ENCODE data around the gene TEP1.

TEP1 gene

DNA sequence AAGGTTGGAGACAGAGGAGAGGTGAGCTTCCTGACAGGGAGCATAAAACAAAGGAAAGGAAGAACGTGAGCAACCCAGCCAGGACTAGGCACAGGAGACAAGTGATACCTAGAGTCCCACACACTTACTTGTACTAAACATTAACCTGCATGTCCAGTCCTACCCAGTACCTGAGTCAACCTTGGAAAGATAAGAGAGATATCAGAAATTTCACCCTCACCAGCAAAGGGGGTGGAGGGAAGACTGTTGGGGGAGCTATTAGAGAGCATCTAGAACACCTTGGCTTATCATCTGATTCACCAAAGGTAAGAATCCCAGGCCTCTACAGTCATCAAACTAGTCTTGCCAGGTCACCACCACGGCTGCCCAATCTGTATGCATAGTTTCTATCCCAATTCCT lies 11.6 kb upstream of the TEP1 start:
- in situ Hi-C loops (cut with HindIII; ENCODE audit: low pct_ligation_motif_present, low sequenced_read_pairs) = no loop called here
- no peak for DNase-seq
- TF ChIP-seq, protein P1, sequence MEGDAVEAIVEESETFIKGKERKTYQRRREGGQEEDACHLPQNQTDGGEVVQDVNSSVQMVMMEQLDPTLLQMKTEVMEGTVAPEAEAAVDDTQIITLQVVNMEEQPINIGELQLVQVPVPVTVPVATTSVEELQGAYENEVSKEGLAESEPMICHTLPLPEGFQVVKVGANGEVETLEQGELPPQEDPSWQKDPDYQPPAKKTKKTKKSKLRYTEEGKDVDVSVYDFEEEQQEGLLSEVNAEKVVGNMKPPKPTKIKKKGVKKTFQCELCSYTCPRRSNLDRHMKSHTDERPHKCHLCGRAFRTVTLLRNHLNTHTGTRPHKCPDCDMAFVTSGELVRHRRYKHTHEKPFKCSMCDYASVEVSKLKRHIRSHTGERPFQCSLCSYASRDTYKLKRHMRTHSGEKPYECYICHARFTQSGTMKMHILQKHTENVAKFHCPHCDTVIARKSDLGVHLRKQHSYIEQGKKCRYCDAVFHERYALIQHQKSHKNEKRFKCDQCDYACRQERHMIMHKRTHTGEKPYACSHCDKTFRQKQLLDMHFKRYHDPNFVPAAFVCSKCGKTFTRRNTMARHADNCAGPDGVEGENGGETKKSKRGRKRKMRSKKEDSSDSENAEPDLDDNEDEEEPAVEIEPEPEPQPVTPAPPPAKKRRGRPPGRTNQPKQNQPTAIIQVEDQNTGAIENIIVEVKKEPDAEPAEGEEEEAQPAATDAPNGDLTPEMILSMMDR (IDR thresholded peaks at IDR 0.05; ENCODE audit: low read depth, low read length, missing control alignments) = no peak

GRCh38 chr14:20422886-20423285 lies 9.6 kb upstream of the TEP1 start:
- Histone ChIP-seq H3K36me3 (replicated peaks) (no peaks in the 10 kb centered on the region), H3K27ac (no peak overlapping the region), H3K4me3 (ENCODE audit: low read depth, low read length) (no peak overlapping the region), H3K27me3 (replicated peaks) (no peaks in the 10 kb centered on the region)
- in situ Hi-C loops (cut with HindIII; ENCODE audit: low pct_ligation_motif_present, low sequenced_read_pairs) = no loop called here
- no peak for DNase-seq
- TF ChIP-seq, protein P1 (IDR thresholded peaks at IDR 0.05; ENCODE audit: low read depth, low read length, missing control alignments) = no peak

More for the DNA sequence above, 11.6 kb upstream of the TEP1 start:
- Histone ChIP-seq H3K27ac (no peak overlapping the region), H3K27me3 (replicated peaks) (no peaks in the 10 kb centered on the region), H3K36me3 (replicated peaks) (no peaks in the 10 kb centered on the region), H3K4me3 (ENCODE audit: low read depth, low read length) (no peak overlapping the region)

- DNase-seq = no peak
- Histone ChIP-seq H3K4me3 (ENCODE audit: low read depth, low read length) (no peak overlapping the region), H3K36me3 (replicated peaks) (no peaks in the 10 kb centered on the region), H3K27me3 (replicated peaks) (no peaks in the 10 kb centered on the region), H3K27ac (no peak overlapping the region)
- in situ Hi-C loops (cut with HindIII; ENCODE audit: low pct_ligation_motif_present, low sequenced_read_pairs) = no loop called here
- TF ChIP-seq, protein P1 (IDR thresholded peaks at IDR 0.05; ENCODE audit: low read depth, low read length, missing control alignments) = no peak
Observed at GRCh38 chr14:20421267-20421666, 8.0 kb upstream of the TEP1 start.

DNA sequence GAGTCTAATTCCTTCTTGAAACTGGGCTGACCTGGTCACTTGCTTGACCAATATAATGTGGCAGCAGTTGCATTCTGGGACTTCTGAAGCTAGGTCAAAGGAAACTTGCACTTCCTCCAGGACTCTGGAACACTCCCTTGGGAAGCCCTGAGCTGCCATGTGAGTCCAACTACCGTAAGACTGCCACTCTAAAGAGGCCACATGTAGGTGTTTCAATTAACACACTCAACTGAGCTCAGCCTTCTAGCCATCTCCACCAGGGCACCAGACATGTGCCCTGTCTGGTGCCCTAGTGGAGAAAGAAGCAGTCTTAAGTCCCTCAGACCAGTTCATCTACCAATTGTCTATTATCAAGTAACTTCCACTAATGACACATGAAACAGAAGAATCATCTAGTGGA lies 6.1 kb upstream of the TEP1 start:
- H3K27me3 ChIP-seq (replicated peaks) = no peaks in the 10 kb centered on the region
- TF ChIP-seq, protein P1 (IDR thresholded peaks at IDR 0.05; ENCODE audit: low read depth, low read length, missing control alignments) = no peak
- no peak for DNase-seq
- H3K4me3 ChIP-seq (ENCODE audit: low read depth, low read length) = no peak overlapping the region
- H3K36me3 ChIP-seq (replicated peaks) = no peaks in the 10 kb centered on the region
- no peak overlapping the region for H3K27ac ChIP-seq
- in situ Hi-C loops (cut with HindIII; ENCODE audit: low pct_ligation_motif_present, low sequenced_read_pairs) = no loop called here

DNA sequence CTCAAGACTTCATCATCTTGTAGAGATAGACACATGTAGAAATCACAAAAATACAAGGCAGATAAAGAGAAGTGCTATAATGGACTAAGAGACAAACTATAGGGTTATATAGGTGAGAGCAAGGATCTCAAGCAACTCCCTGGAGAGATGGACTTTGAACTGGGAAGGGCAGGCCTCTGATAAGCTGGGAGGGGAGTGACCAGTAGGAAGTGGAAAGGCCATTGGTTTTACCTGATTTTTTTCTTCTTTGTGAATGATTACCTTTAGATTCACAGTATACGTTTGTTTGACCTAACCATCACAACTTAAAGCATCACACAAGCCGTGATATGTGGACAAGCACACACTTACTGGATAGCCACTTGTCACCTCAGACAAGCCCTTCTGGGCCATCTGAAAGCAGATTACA lies 5.2 kb upstream of the TEP1 start:
- DNase-seq = no peak
- in situ Hi-C loops (cut with HindIII; ENCODE audit: low pct_ligation_motif_present, low sequenced_read_pairs) = no loop called here
- H3K4me3 ChIP-seq (ENCODE audit: low read depth, low read length) = no peak overlapping the region
- TF ChIP-seq, protein P1 (IDR thresholded peaks at IDR 0.05; ENCODE audit: low read depth, low read length, missing control alignments) = no peak
- no peaks in the 10 kb centered on the region for H3K36me3 ChIP-seq (replicated peaks)
- H3K27ac ChIP-seq = no peak overlapping the region
- H3K27me3 ChIP-seq (replicated peaks) = no peaks in the 10 kb centered on the region

Measured in brain microvascular endothelial cell (primary cell).